BJ (cell line): ENCODE measurements around the gene LRIT1. TPM values are rescaled to one million over a fixed set of nuclear protein-coding genes. Genes with fewer than 3 reads are reported as not detected.

Source experiments
- CTCF ChIA-PET: fragments of 350-600 bp; formaldehyde crosslinking; extraction: SDS; loops from one replicate; lab custom pipeline; 2021; ENCODE audit warnings: antibody characterized with exemption, inconsistent platforms; lab: Yijun Ruan, JAX
- POLR2A ChIA-PET: fragments of 300-600 bp; sonication (Branson Sonifier 250); formaldehyde crosslinking; extraction: SDS; loops from one replicate; lab custom pipeline; 2021; ENCODE audit warnings: antibody characterized with exemption; lab: Charles Lee
- DNase-seq: peaks from one replicate; pipeline ENCODE4 v3.0.0-alpha.2; 2011; ENCODE audit warnings: low read depth
- H3K27me3 ChIP-seq: 2 replicates; pipeline ENCODE4 v1.6.0; 2011; ENCODE audit warnings: low read length; ENCODE audit not compliant: control insufficient read depth, insufficient read depth
- H3K36me3 ChIP-seq: 2 replicates; pipeline ENCODE4 v1.5.1; 2011; ENCODE audit warnings: low read length; ENCODE audit not compliant: control insufficient read depth, insufficient read depth
- H3K4me3 ChIP-seq: 2 replicates; pipeline ENCODE4 v1.5.1; 2011; ENCODE audit warnings: low read depth, mild to moderate bottlenecking, control low read depth, low read length
- polyA plus RNA-seq: library from polyadenylated mRNA; depleted of rRNA; stranded (reverse); fragments of >200 nt; gene quantifications from 2 replicates; pipeline ENCODE4 v1.2.3, GENCODE V29; 2011
- TF ChIP-seq, protein P1 (sequence below): IDR thresholded peaks from 2 replicates; pipeline ENCODE4 v1.5.1; 2011; ENCODE audit warnings: low read depth, mild to moderate bottlenecking, control low read depth, inconsistent platforms, low read length, moderate library complexity; ENCODE audit not compliant: insufficient read depth

LRIT1 gene
- polyA plus RNA-seq, 1 experiment, result not detected

- no peak overlapping the region for H3K4me3 ChIP-seq
- CTCF ChIA-PET, result interaction anchor here (0.8 to 11.6 kb wide), 12 partner anchors 9 to 275 kb away, joined by 3 to 221 read pairs (median 4); partner anchors contain the start of gene CCSER2
- DNase-seq, result no peak
- POLR2A ChIA-PET, result no interaction called here
- TF ChIP-seq, protein P1, sequence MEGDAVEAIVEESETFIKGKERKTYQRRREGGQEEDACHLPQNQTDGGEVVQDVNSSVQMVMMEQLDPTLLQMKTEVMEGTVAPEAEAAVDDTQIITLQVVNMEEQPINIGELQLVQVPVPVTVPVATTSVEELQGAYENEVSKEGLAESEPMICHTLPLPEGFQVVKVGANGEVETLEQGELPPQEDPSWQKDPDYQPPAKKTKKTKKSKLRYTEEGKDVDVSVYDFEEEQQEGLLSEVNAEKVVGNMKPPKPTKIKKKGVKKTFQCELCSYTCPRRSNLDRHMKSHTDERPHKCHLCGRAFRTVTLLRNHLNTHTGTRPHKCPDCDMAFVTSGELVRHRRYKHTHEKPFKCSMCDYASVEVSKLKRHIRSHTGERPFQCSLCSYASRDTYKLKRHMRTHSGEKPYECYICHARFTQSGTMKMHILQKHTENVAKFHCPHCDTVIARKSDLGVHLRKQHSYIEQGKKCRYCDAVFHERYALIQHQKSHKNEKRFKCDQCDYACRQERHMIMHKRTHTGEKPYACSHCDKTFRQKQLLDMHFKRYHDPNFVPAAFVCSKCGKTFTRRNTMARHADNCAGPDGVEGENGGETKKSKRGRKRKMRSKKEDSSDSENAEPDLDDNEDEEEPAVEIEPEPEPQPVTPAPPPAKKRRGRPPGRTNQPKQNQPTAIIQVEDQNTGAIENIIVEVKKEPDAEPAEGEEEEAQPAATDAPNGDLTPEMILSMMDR, result peak; percentile 70
- no peaks in the 10 kb centered on the region; the same call in 1 of the 2 replicates for H3K27me3 ChIP-seq
- H3K36me3 ChIP-seq, result no peaks in the 10 kb centered on the region
These were observed 26.3 kb upstream of the LRIT1 start for GRCh38 chr10:84267503-84268126.

GRCh38 chr10:84265418-84265817 lies 24.1 kb upstream of the LRIT1 start:
- ChIA-PET CTCF (interaction anchor here (0.5 to 11.6 kb wide), 8 partner anchors 13 to 272 kb away, joined by 3 to 221 read pairs (median 4); no protein-coding TSS in a partner anchor), POLR2A (no interaction called here)
- Histone ChIP-seq H3K4me3 (no peak overlapping the region), H3K27me3 (peaks cover 7% of the 10 kb centered on the region; the same call in 1 of the 2 replicates), H3K36me3 (no peaks in the 10 kb centered on the region)
- DNase-seq, result no peak
- TF ChIP-seq, protein P1, result no peak

DNA sequence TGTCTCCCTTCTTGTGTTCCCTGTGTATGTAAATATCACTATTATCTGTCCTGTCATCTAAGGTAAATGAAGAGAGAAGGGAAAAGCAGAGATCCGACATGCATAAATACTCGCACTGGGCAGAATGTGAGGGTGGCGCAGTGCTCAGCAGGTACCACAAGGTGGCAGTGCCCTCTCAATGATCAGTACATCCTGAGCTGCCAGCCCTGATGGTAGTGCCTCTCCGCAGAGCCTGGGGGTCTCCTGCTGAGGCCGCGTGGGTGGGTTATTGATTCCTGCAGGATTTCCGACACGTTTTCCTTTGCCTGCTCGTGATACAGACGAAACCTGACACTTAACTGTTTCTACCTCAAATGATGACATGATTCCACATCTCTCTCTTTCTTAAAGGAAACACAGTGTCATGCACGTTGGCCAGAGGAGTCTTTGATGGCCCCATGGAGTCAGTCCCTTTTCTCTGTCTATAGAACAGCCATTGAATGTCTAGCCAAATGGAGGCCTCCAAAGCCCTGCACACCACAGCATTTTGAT lies 23.3 kb upstream of the LRIT1 start:
- no peak for DNase-seq
- H3K36me3 ChIP-seq, result no peaks in the 10 kb centered on the region
- ChIA-PET POLR2A (no interaction called here), CTCF (interaction anchor here (0.6 to 11.6 kb wide), 19 partner anchors 9 to 273 kb away, joined by 3 to 221 read pairs (median 4); partner anchors contain the start of gene CCSER2)
- H3K4me3 ChIP-seq, result no peak overlapping the region
- TF ChIP-seq, protein P1, result peak; percentile 97
- peaks cover 7% of the 10 kb centered on the region; the same call in 1 of the 2 replicates for H3K27me3 ChIP-seq

DNA sequence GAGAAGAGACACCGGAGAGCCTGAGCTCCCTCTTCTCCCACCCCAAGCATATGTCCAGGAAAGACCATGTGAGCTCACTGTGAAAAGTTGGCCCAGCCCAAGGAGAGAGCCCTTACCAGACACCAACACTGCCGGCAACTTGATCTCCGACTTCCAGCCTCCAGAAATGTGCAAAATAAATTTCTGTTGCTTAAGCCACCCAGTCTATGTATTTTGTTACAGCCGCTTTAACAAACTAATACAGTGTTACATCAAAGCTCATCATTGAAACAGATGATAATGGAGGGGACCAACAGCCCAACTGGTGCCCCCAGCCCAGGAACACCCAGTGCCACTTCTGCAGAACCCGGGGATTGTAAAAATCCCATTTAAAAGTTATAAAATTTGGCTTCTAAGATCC lies 22.4 kb upstream of the LRIT1 start:
- POLR2A ChIA-PET, result no interaction called here

More for the DNA sequence above, 22.4 kb upstream of the LRIT1 start:
- H3K36me3 ChIP-seq, result no peaks in the 10 kb centered on the region
- no peak for DNase-seq
- H3K27me3 ChIP-seq, result peaks cover 7% of the 10 kb centered on the region; the same call in 1 of the 2 replicates
- CTCF ChIA-PET, result interaction anchor here (1.2 to 11.6 kb wide), 7 partner anchors 10 to 274 kb away, joined by 3 to 221 read pairs (median 5); no protein-coding TSS in a partner anchor
- no peak overlapping the region for H3K4me3 ChIP-seq
- TF ChIP-seq, protein P1, result no peak
